K562 (cell line): Measurements from ENCODE around the gene GLMP.

ENCODE experiments used
- CHD1 ChIP-seq: fragments of 200-600 bp; sonication (generic); IDR thresholded peaks from one replicate; pipeline ENCODE4 v1.6.1; 2012; ENCODE audit warnings: mild to moderate bottlenecking, moderate library complexity, low read length, inconsistent platforms
- CREB3L1 ChIP-seq: fragments of 450-650 bp; IDR thresholded peaks from 2 replicates; pipeline ENCODE4 v1.6.1; 2014; ENCODE audit warnings: low read depth, mild to moderate bottlenecking, moderate library complexity, borderline replicate concordance
- ELF4 ChIP-seq: fragments of 450-650 bp; formaldehyde crosslinking; IDR thresholded peaks from 2 replicates; pipeline ENCODE4 v1.4.0; 2022; ENCODE audit warnings: missing genetic modification characterization
- ERF ChIP-seq: fragments of 450-650 bp; formaldehyde crosslinking; IDR thresholded peaks from 2 replicates; pipeline ENCODE4 v1.4.0; 2020; ENCODE audit warnings: mild to moderate bottlenecking, mixed read lengths
- POLR2H ChIP-seq: IDR thresholded peaks from 2 replicates; pipeline ENCODE4 v1.6.1; 2016; ENCODE audit warnings: missing genetic modification characterization, low read depth, mild to moderate bottlenecking, control low read depth, missing compliant biosample characterization, moderate library complexity
- REST ChIP-seq, 2 experiments: fragments of 450-650 bp; formaldehyde crosslinking in 1 of 2; IDR thresholded peaks; 2 replicates each; pipeline versions ENCODE4 v1.4.0 to v1.6.1; 2014 to 2020; ENCODE audit warnings: mild to moderate bottlenecking in 2 of 2, borderline replicate concordance in 1 of 2, low read depth in 1 of 2
- TF ChIP-seq, protein P1 (sequence below), 3 experiments: IDR thresholded peaks in 2 of 3; conservative IDR thresholded peaks in 1 of 3; 2 replicates each; pipeline ENCODE4 v1.5.1; 2011 to 2012; ENCODE audit warnings: low read length in 3 of 3, mild to moderate bottlenecking in 3 of 3, control low read depth in 2 of 3, improper control_type of control experiment in 1 of 3, inconsistent platforms in 1 of 3, low read depth in 1 of 3, mixed read lengths in 1 of 3, moderate library complexity in 1 of 3; ENCODE audit not compliant: insufficient read depth in 2 of 3

GRCh38 chr1:156253634-156254033 lies 41.8 kb downstream of the GLMP start:
- TF ChIP-seq ELF4 (CRISPR knock-in tag) (no peak), ERF (no peak), POLR2H (no peak), CHD1 (no peak), REST (IDR thresholded peaks at IDR 0.05; ENCODE audit: borderline replicate concordance) (no peak), REST (CRISPR knock-in tag; IDR thresholded peaks at IDR 0.05; ENCODE audit: low read depth) (no peak), CREB3L1 (no peak)
- TF ChIP-seq, protein P1, sequence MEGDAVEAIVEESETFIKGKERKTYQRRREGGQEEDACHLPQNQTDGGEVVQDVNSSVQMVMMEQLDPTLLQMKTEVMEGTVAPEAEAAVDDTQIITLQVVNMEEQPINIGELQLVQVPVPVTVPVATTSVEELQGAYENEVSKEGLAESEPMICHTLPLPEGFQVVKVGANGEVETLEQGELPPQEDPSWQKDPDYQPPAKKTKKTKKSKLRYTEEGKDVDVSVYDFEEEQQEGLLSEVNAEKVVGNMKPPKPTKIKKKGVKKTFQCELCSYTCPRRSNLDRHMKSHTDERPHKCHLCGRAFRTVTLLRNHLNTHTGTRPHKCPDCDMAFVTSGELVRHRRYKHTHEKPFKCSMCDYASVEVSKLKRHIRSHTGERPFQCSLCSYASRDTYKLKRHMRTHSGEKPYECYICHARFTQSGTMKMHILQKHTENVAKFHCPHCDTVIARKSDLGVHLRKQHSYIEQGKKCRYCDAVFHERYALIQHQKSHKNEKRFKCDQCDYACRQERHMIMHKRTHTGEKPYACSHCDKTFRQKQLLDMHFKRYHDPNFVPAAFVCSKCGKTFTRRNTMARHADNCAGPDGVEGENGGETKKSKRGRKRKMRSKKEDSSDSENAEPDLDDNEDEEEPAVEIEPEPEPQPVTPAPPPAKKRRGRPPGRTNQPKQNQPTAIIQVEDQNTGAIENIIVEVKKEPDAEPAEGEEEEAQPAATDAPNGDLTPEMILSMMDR (IDR thresholded peaks at IDR 0.05 in 2 of 3, conservative IDR thresholded peaks at IDR 0.05 in 1 of 3; ENCODE audit: insufficient read depth in 2 of 3, low read depth in 1 of 3, low read length in 3 of 3): no peak
